K562 (cell line): Measurements from ENCODE around the gene XPC. TPM values are rescaled to one million over a fixed set of nuclear protein-coding genes. Genes with fewer than 3 reads are reported as not detected.

Experiments used
- polyA plus RNA-seq, 8 experiments: library from polyadenylated mRNA; depleted of rRNA in 4 of 8; stranded (reverse) in 5 of 8; unstranded in 3 of 8; fragments of >200 nt; fragmentation: Nextera tagmentation in 2 of 8; fragmentation: Illumina TruSeq in 1 of 8; extraction: Ambion mirVana in 2 of 8; extraction: Trizol in 1 of 8; gene quantifications; 2 replicates each; pipeline versions ENCODE4 v1.2.1 to v1.2.3, GENCODE V29; 2011 to 2014; ENCODE audit warnings: inconsistent platforms in 1 of 8, missing spikeins in 1 of 8
- total RNA-seq, 7 experiments: library from RNA; depleted of rRNA in 6 of 7; stranded (reverse); fragments of >200 nt in 6 of 7; fragmentation: Illumina TruSeq in 2 of 7; extraction: Trizol in 2 of 7; gene quantifications; 2 replicates each; pipeline versions ENCODE4 v1.2.1 to v1.2.3, GENCODE V29; 2011 to 2021; ENCODE audit warnings: low replicate concordance in 1 of 7

The XPC gene
- total and polyA plus RNA-seq, 9 of the 15 experiments (the other 6 are each of a cell fraction or from before 2014, with no cell fraction given) = 3.8 to 54.7 (median 41.3) TPM

Other genes starting within 250 kb of the XPC start
- gene CHCHD4, start 53.7 kb downstream of the XPC start, total RNA-seq (2014; rRNA removed) = 70.9 and 77.2 TPM in 2 replicates
- gene CHCHD4, start 53.7 kb downstream of the XPC start, total RNA-seq (2014; rRNA removed; fragmentation: Illumina TruSeq; extraction: Trizol) = 70.9 and 79.2 TPM in 2 replicates
- 56.5 and 61.2 TPM in 2 replicates for gene CHCHD4, start 53.7 kb downstream of the XPC start, total RNA-seq (2015; rRNA removed; fragmentation: Illumina TruSeq; extraction: Trizol)
- gene CHCHD4, start 53.7 kb downstream of the XPC start, total RNA-seq (2021) = 53.5 and 55.4 TPM in 2 replicates
- gene CHCHD4, start 53.7 kb downstream of the XPC start, polyA plus RNA-seq (2011; rRNA removed) = 46.2 and 68.4 TPM in 2 replicates
- 89.0 and 105 TPM in 2 replicates for gene CHCHD4, start 53.7 kb downstream of the XPC start, polyA plus RNA-seq (2014; fragmentation: Illumina TruSeq; extraction: Trizol)
- gene CHCHD4, start 53.7 kb downstream of the XPC start, polyA plus RNA-seq (2014; fragmentation: Nextera tagmentation; extraction: Ambion mirVana) = 100 to 1,000 TPM; 152 to 225 TPM
- gene CHCHD4, start 53.7 kb downstream of the XPC start, polyA plus RNA-seq (2014; rRNA removed) = 81.3 and 81.7 TPM in 2 replicates
- gene TMEM43, start 53.5 kb downstream of the XPC start, total RNA-seq (2014; rRNA removed) = 35.0 and 49.2 TPM in 2 replicates
- gene TMEM43, start 53.5 kb downstream of the XPC start, total RNA-seq (2014; rRNA removed; fragmentation: Illumina TruSeq; extraction: Trizol) = 32.9 and 35.7 TPM in 2 replicates
- gene TMEM43, start 53.5 kb downstream of the XPC start, total RNA-seq (2015; rRNA removed; fragmentation: Illumina TruSeq; extraction: Trizol) = 41.1 and 42.9 TPM in 2 replicates
- gene TMEM43, start 53.5 kb downstream of the XPC start, total RNA-seq (2021) = 38.9 and 39.7 TPM in 2 replicates
- 41.9 and 50.8 TPM in 2 replicates for gene TMEM43, start 53.5 kb downstream of the XPC start, polyA plus RNA-seq (2011; rRNA removed)
- gene TMEM43, start 53.5 kb downstream of the XPC start, polyA plus RNA-seq (2014; fragmentation: Illumina TruSeq; extraction: Trizol) = 41.5 and 46.1 TPM in 2 replicates
- 10 to 100 TPM; 16.7 to 29.4 TPM for gene TMEM43, start 53.5 kb downstream of the XPC start, polyA plus RNA-seq (2014; fragmentation: Nextera tagmentation; extraction: Ambion mirVana)
- 32.7 and 37.5 TPM in 2 replicates for gene TMEM43, start 53.5 kb downstream of the XPC start, polyA plus RNA-seq (2014; rRNA removed)
- 32.6 and 33.8 TPM in 2 replicates for gene LSM3, start 216 bp upstream of the XPC start, total RNA-seq (2014; rRNA removed)
- gene LSM3, start 216 bp upstream of the XPC start, total RNA-seq (2014; rRNA removed; fragmentation: Illumina TruSeq; extraction: Trizol) = 64.7 and 73.9 TPM in 2 replicates
- 54.4 and 61.2 TPM in 2 replicates for gene LSM3, start 216 bp upstream of the XPC start, total RNA-seq (2015; rRNA removed; fragmentation: Illumina TruSeq; extraction: Trizol)
- 38.5 and 46.4 TPM in 2 replicates for gene LSM3, start 216 bp upstream of the XPC start, total RNA-seq (2021)
- gene LSM3, start 216 bp upstream of the XPC start, polyA plus RNA-seq (2011; rRNA removed) = 34.0 and 48.7 TPM in 2 replicates
- 48.6 and 55.2 TPM in 2 replicates for gene LSM3, start 216 bp upstream of the XPC start, polyA plus RNA-seq (2014; fragmentation: Illumina TruSeq; extraction: Trizol)
- gene LSM3, start 216 bp upstream of the XPC start, polyA plus RNA-seq (2014; fragmentation: Nextera tagmentation; extraction: Ambion mirVana) = 100 to 1,000 TPM; 180 to 203 TPM
- 61.6 and 75.1 TPM in 2 replicates for gene LSM3, start 216 bp upstream of the XPC start, polyA plus RNA-seq (2014; rRNA removed)
- gene SLC6A6, start 224.0 kb upstream of the XPC start, total RNA-seq (2014; rRNA removed) = 106 and 223 TPM in 2 replicates
- gene SLC6A6, start 224.0 kb upstream of the XPC start, total RNA-seq (2014; rRNA removed; fragmentation: Illumina TruSeq; extraction: Trizol) = 79.6 and 90.2 TPM in 2 replicates
- 91.9 and 93.2 TPM in 2 replicates for gene SLC6A6, start 224.0 kb upstream of the XPC start, total RNA-seq (2015; rRNA removed; fragmentation: Illumina TruSeq; extraction: Trizol)
- 194 and 203 TPM in 2 replicates for gene SLC6A6, start 224.0 kb upstream of the XPC start, total RNA-seq (2021)
- gene SLC6A6, start 224.0 kb upstream of the XPC start, polyA plus RNA-seq (2011; rRNA removed) = 71.4 and 100 TPM in 2 replicates
- gene SLC6A6, start 224.0 kb upstream of the XPC start, polyA plus RNA-seq (2014; fragmentation: Illumina TruSeq; extraction: Trizol) = 121 and 139 TPM in 2 replicates
- 10 to 100 TPM; 12.3 to 14.8 TPM for gene SLC6A6, start 224.0 kb upstream of the XPC start, polyA plus RNA-seq (2014; fragmentation: Nextera tagmentation; extraction: Ambion mirVana)
- 111 and 129 TPM in 2 replicates for gene SLC6A6, start 224.0 kb upstream of the XPC start, polyA plus RNA-seq (2014; rRNA removed)